Aorta (tissue), 5 donors: ENCODE results near the gene THSD7B. TPM values are rescaled to one million over a fixed set of nuclear protein-coding genes. Genes with fewer than 3 reads are reported as not detected.

Source experiments
- ATAC-seq: fragments of 200-7000 bp; cut with Tn5 transposase; one replicate; pipeline ENCODE4 v1.9.1; 2022; ENCODE audit warnings: moderate library complexity; ENCODE audit not compliant: low FRiP score
- DNase-seq, 2 donors: peaks; one replicate each; pipeline ENCODE4 v3.0.0-alpha.2; 2020
- H3K27ac ChIP-seq, 2 donors: one replicate each; pipeline ENCODE4 v1.5.1; 2013; ENCODE audit warnings: low read length in 2 of 2, mild to moderate bottlenecking in 2 of 2, moderate library complexity in 2 of 2, control low read depth in 1 of 2, inconsistent platforms in 1 of 2, low read depth in 1 of 2
- H3K27me3 ChIP-seq, 2 donors: one replicate each; pipeline ENCODE4 v1.6.1; 2013; ENCODE audit warnings: control low read depth in 1 of 2, low read length in 1 of 2, mild to moderate bottlenecking in 1 of 2, moderate library complexity in 1 of 2; ENCODE audit not compliant: insufficient read depth in 2 of 2, control insufficient read depth in 1 of 2
- H3K36me3 ChIP-seq, 2 donors: one replicate each; pipeline ENCODE4 v1.6.1; 2013; ENCODE audit warnings: control low read depth in 1 of 2, low read length in 1 of 2, mild to moderate bottlenecking in 1 of 2; ENCODE audit not compliant: insufficient read depth in 2 of 2, control insufficient read depth in 1 of 2
- H3K4me1 ChIP-seq, 2 donors: one replicate each; pipeline ENCODE4 v1.6.1; 2013; ENCODE audit warnings: low read length in 2 of 2, control low read depth in 1 of 2, mild to moderate bottlenecking in 1 of 2, moderate library complexity in 1 of 2; ENCODE audit not compliant: insufficient read depth in 2 of 2, control insufficient read depth in 1 of 2
- H3K4me3 ChIP-seq, 2 donors: one replicate each; pipeline ENCODE4 v1.5.1; 2013; ENCODE audit warnings: low read length in 2 of 2, control low read depth in 1 of 2, mild to moderate bottlenecking in 1 of 2
- H3K9me3 ChIP-seq: one replicate; pipeline ENCODE4 v1.6.1; 2013; ENCODE audit warnings: mild to moderate bottlenecking, low read length; ENCODE audit not compliant: control insufficient read depth
- WGBS, 2 donors: extraction: QIAGEN DNeasy Blood & Tissue Kit; methylation state at CpG; one replicate each; pipeline ENCODE4 v1.1.7; 2013; 5-methylcytosine and 5-hydroxymethylcytosine counted together
- intact Hi-C, 2 donors: fragments of 100-400 bp; cut with DNase I; formaldehyde crosslinking; loops; one replicate each; pipeline versions ENCODE4 v1.14.2 to v1.15.0; 2022
- polyA plus RNA-seq, 2 donors: library from polyadenylated mRNA; stranded (reverse); fragments of 200-250 nt; gene quantifications; one replicate each; pipeline ENCODE4 v1.2.3, GENCODE V29; 2013
- total RNA-seq, 2 donors: library from RNA; stranded (reverse); fragmentation: NEBNext Ultra II Directional; extraction: Animal tissue kit (Norgen Biotek cat#: 25700); gene quantifications; one replicate each; pipeline ENCODE4 v1.2.1, GENCODE V29; 2021
- donor health status: healthy with polysubstance abuse.
- donor health status: Bipolar disorder and iron deficiency.
- donor health status: DM: no; HTN: no; CAD: no.
- donor health status: DM: no; HTN: no; CAD: no.
- donor health status: DM: yes; HTN: yes; CAD: no.

The THSD7B gene
- total and polyA plus RNA-seq, 4 donors = 0.25 to 5.1 (median 1.8) TPM

DNA sequence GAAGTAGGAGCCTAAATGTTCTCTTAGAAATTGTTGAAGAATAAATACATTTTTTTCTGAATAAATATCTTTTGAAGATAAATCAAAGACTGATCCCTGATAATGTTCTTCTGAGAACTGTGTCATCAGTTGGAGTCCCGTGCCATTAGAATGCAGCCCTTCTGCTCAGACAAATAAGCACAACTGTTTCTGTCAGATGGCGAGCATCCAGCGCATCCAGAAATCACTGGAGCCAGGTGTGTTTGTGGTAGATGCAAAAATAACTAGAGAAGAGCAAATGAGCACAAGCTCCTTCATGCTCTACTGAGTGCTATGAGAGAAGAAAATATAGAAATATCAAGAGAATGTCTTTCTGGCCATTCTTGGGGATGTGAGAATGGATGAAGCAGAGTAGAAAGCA is 573.7 kb downstream of the THSD7B start:
- Histone ChIP-seq H3K27ac (no peak overlapping the region), H3K36me3 (no peaks in the 10 kb centered on the region), H3K4me1 (no peaks in the 10 kb centered on the region), H3K9me3 (no peaks in the 10 kb centered on the region), H3K4me3 (no peak overlapping the region), H3K27me3 (no peaks in the 10 kb centered on the region)
- DNase-seq (no peak), ATAC-seq (no peak)
- intact Hi-C loops = no loop called here
- WGBS, 2 donors = 92 to 95% methylated on average over 3 of the region's 3 CpGs

DNA sequence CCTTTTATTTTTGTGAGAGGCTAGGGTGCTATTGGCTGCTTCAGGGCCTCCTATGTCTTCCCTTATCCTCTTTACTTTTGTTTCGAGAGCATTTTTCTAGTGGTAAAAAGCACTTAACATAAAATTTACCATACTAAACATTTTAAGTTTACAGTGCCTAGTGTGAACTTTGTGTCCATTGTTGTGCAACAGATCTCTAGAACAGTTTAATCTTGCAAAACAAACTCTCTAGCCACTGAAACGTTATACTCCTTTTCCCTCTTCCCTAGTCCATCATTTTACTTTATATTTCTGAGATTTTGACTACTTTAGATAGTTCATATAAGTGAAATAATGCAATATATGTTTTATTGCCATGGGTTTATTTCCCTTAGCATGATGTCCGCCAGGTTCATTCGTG is 580.6 kb downstream of the THSD7B start:
- no peaks in the 10 kb centered on the region for H3K9me3 ChIP-seq
- 79% methylated on average over 4 of the region's 4 CpGs for WGBS, 2 donors
- ATAC-seq (no peak), DNase-seq (no peak)
- H3K4me3 ChIP-seq = no peak overlapping the region
- H3K27me3 ChIP-seq = no peaks in the 10 kb centered on the region
- no peaks in the 10 kb centered on the region for H3K36me3 ChIP-seq
- H3K4me1 ChIP-seq = no peaks in the 10 kb centered on the region
- no peak overlapping the region for H3K27ac ChIP-seq
- intact Hi-C loops = no loop called here

DNA sequence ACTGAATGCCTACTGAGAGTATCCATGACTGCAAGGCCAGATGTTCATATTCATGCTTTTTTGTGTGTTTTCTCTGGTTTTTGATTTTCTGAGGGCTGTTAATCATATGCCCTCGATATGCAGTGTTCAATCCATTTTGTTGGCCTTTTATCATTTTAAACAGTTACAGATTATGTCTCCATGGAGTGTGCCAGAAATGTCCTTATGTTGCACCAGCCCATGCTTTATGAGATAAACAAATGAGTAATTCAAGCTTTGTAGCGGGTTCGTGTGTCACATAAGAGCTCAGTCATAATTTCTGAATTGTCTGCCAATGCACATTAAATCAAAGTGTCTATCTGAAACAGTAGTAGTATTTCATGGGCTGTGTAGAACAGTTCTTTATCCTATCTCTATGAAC is 583.0 kb downstream of the THSD7B start:
- H3K27me3 ChIP-seq = no peaks in the 10 kb centered on the region
- no peaks in the 10 kb centered on the region for H3K36me3 ChIP-seq
- intact Hi-C loops = no loop called here
- no peaks in the 10 kb centered on the region for H3K4me1 ChIP-seq
- 81 to 85% methylated on average over 3 of the region's 3 CpGs for WGBS, 2 donors
- H3K27ac ChIP-seq = no peak overlapping the region
- DNase-seq (no peak), ATAC-seq (no peak)
- no peak overlapping the region for H3K4me3 ChIP-seq
- no peaks in the 10 kb centered on the region for H3K9me3 ChIP-seq

DNA sequence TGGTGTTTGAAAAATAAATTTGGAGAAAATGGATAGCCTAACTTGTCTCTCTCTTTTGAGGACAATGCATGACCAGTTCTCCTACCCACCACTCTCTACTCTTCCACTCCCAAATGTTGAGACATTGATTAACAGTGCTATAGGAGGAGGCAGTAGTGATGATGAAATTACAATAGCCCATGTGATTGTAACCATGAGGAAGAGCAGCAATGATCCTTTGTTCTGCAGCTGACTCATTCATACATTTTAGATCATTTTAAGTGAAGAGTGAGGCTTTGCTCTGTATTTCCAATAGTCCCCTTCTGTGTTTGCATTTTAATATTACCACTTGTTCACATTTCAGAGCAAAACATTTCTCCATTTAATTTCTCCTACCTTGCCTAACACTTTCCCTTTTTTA is 592.3 kb downstream of the THSD7B start:
- Histone ChIP-seq H3K9me3 (peaks cover 3% of the 10 kb centered on the region), H3K4me1 (peaks cover 3 to 6% of the 10 kb centered on the region in 2 donors)

DNA sequence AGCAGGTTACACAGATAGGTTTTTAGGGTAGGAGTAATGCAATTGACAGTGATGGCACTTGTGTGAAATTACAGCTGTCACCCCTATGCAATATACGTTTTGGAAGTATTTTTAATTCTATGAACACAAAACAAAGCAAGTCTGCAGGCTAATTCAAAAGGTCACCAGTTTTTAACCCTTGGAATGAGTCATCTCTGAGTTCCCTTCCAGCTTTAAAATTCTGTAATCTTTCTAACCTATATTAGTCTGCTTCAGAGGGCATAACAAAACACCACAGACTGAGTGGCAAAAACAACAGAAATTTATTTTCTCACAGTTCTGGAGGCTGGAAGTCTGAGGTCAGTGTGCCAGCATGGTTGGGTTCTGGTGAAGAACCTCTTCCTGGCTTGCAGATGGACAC is 602.0 kb downstream of the THSD7B start:
- DNase-seq (no peak), ATAC-seq (no peak)
- intact Hi-C loops = no loop called here
- 9 to 15% methylated on average over 1 of the region's 1 CpG for WGBS, 2 donors
- Histone ChIP-seq H3K9me3 (no peaks in the 10 kb centered on the region), H3K4me3 (no peak overlapping the region), H3K4me1 (no peaks in the 10 kb centered on the region), H3K27me3 (no peaks in the 10 kb centered on the region), H3K36me3 (no peaks in the 10 kb centered on the region), H3K27ac (no peak overlapping the region)

More for the DNA sequence above, 592.3 kb downstream of the THSD7B start:
- Histone ChIP-seq H3K4me3 (no peak overlapping the region), H3K27ac (no peak overlapping the region), H3K36me3 (no peaks in the 10 kb centered on the region), H3K27me3 (no peaks in the 10 kb centered on the region)
- intact Hi-C loops = no loop called here
- DNase-seq (no peak), ATAC-seq (no peak)

DNA sequence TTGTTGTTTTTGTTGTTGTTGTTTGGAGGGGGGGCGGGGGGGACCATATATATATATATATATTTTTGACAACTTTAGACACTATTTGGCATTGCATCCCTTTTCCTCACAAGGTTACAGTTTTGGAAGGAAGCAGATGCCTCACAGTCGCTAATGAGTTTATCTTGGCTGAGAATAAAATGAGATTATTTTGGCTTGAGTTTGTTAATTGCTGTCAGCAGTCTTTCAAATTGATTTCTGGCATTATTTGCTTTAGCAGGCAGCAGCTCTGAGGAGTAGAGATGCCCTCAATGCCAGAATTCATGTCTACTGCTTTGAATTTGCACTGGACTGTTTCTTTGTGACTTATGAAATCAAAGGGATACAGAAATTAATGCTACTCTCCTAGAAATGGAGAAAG is 603.8 kb downstream of the THSD7B start:
- no peaks in the 10 kb centered on the region for H3K36me3 ChIP-seq
- no peaks in the 10 kb centered on the region for H3K4me1 ChIP-seq
- no peaks in the 10 kb centered on the region for H3K9me3 ChIP-seq
- H3K27ac ChIP-seq = no peak overlapping the region
- WGBS, 2 donors = 50 to 58% methylated on average over 2 of the region's 2 CpGs
- DNase-seq = no peak
- no peak for ATAC-seq
- no peak overlapping the region for H3K4me3 ChIP-seq
- intact Hi-C loops = no loop called here
- no peaks in the 10 kb centered on the region for H3K27me3 ChIP-seq

DNA sequence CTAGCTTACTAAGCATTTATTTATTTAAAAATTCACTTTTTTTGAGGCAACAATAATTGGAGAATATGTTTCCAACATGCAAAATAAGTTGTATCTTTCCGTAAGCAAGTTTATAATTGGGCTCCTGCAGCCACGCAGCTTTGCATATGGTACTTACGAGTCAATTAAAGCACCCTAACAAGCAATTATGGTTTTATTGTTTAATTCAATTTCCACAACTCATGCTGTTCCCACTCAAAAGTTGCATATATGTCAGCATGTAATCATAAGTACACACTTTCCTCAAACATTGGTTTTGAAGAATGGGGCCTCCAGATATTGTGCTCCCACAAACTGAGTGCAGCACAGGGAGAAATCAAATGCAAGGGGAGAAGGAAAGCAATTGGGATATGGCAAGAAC is 613.8 kb downstream of the THSD7B start:
- H3K4me1 ChIP-seq = no peaks in the 10 kb centered on the region
- 98% methylated on average over 3 of the region's 3 CpGs for WGBS, 2 donors
- no peaks in the 10 kb centered on the region for H3K36me3 ChIP-seq
- DNase-seq (no peak), ATAC-seq (no peak)
- H3K27me3 ChIP-seq = no peaks in the 10 kb centered on the region
- H3K4me3 ChIP-seq = no peak overlapping the region
- intact Hi-C loops = no loop called here
- H3K27ac ChIP-seq = no peak overlapping the region
- no peaks in the 10 kb centered on the region for H3K9me3 ChIP-seq

DNA sequence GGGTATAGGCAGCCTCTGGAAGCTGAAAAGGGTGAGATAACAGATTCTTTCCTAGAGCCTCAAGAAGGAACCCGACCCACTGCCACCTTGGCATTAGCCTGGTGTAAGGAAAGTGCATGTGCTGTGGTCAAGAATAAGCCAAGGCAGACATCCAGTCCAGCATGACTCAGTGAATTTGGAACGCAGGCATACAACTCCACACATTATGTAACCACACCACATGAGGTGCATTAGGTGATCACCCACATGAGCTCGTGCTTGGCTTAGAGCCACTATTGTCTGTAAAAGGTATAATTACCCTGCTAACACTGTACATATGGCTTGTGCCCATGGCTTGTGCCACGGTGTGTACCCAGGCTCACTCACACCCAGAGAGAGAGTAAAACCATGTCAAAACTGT is 615.3 kb downstream of the THSD7B start:
- WGBS, 2 donors = 49 to 50% methylated on average over 4 of the region's 4 CpGs
- DNase-seq (no peak), ATAC-seq (no peak)
- Histone ChIP-seq H3K4me1 (no peaks in the 10 kb centered on the region), H3K27me3 (no peaks in the 10 kb centered on the region), H3K9me3 (no peaks in the 10 kb centered on the region), H3K4me3 (no peak overlapping the region), H3K36me3 (no peaks in the 10 kb centered on the region), H3K27ac (no peak overlapping the region)
- intact Hi-C loops = no loop called here

DNA sequence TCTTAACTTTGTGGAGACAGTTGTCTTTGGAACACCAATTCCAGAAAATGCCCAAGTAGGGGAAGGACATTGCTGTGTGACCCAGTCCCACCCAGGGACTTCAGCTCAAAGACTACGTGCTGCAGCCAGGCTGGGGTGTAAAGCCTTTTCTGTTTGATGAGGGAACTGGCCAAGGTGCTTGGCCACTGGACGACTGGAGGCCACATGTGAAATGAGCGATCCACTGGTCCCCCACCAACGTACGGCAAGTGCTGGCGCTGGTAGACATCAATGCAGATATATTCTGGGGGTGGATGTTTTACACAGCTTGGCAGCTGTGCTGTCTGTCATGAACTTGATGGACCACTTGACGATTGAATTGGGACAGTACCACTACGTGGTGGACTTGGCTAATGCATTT is 616.4 kb downstream of the THSD7B start:
- intact Hi-C loops = no loop called here
- ATAC-seq = no peak
- Histone ChIP-seq H3K9me3 (no peaks in the 10 kb centered on the region), H3K4me1 (no peaks in the 10 kb centered on the region), H3K27ac (no peak overlapping the region), H3K4me3 (no peak overlapping the region), H3K36me3 (no peaks in the 10 kb centered on the region), H3K27me3 (no peaks in the 10 kb centered on the region)
- DNase-seq = no peak
- 93 to 96% methylated on average over 8 of the region's 8 CpGs for WGBS, 2 donors
